Body of pancreas (tissue), 4 donors: ENCODE data around the gene UMPS. TPM values are rescaled to one million over a fixed set of nuclear protein-coding genes. Genes with fewer than 3 reads are reported as not detected.
"Not testable (repeated sequence)": the region's sequence is repeated elsewhere in the genome, so short reads cannot be mapped to it uniquely, and the experiment has no call there.

Source experiments
- ATAC-seq: fragments of 150-250 bp; one replicate; pipeline ENCODE4 v1.9.1; 2016
- DNase-seq, 4 donors: peaks; one replicate each; pipeline ENCODE4 v3.0.0-alpha.2; 2019
- H3K27ac ChIP-seq, 4 donors: fragments of 200-600 bp; sonication (generic); 1 replicate in 3 of 4; 2 replicates in 1 of 4; pipeline versions ENCODE4 v1.5.1 to v1.6.1; 2016 to 2019; ENCODE audit warnings: mild to moderate bottlenecking in 1 of 4, mixed read lengths in 1 of 4, moderate library complexity in 1 of 4
- H3K27me3 ChIP-seq, 2 donors: fragments of 200-600 bp; sonication (generic); one replicate each; pipeline ENCODE4 v1.6.0; 2016; ENCODE audit warnings: mild to moderate bottlenecking in 1 of 2
- H3K36me3 ChIP-seq, 2 donors: fragments of 200-600 bp; sonication (generic); replicated peaks in 1 of 2; 2 replicates each; pipeline ENCODE4 v1.5.1; 2016; ENCODE audit warnings: low read depth in 2 of 2; ENCODE audit not compliant: insufficient read depth in 1 of 2
- H3K4me1 ChIP-seq: fragments of 200-600 bp; sonication (generic); one replicate; pipeline ENCODE4 v1.6.0; 2016
- H3K4me3 ChIP-seq, 2 donors: fragments of 200-600 bp; sonication (generic); 1 replicate in 1 of 2; 2 replicates in 1 of 2; pipeline ENCODE4 v1.5.1; 2016 to 2019
- H3K9me3 ChIP-seq, 3 donors: fragments of 200-600 bp; sonication (generic); 1 replicate in 2 of 3; 2 replicates in 1 of 3; pipeline ENCODE4 v1.5.1; 2016
- CTCF ChIP-seq, 7 experiments: fragments of 450-650 bp in 4 of 7; fragments of 200-600 bp in 3 of 7; sonication (generic) in 3 of 7; IDR thresholded peaks; one replicate each; pipeline ENCODE4 v1.5.1; 2016 to 2019; ENCODE audit warnings: antibody characterized with exemption in 7 of 7
- POLR2A ChIP-seq, 3 donors: fragments of 450-650 bp; IDR thresholded peaks; one replicate each; pipeline ENCODE4 v1.6.1; 2016; ENCODE audit warnings: antibody characterized with exemption in 3 of 3, mild to moderate bottlenecking in 2 of 3
- WGBS, 2 donors: methylation state at CpG; one replicate each; pipeline ENCODE4 v1.1.5; 2017; 5-methylcytosine and 5-hydroxymethylcytosine counted together
- intact Hi-C: fragments of 100-400 bp; cut with DNase I; formaldehyde crosslinking; loops from one replicate; pipeline ENCODE4 v1.15.1; 2023
- total RNA-seq, 2 donors: library from RNA; depleted of rRNA; stranded (reverse); fragments of >200 nt; gene quantifications; one replicate each; pipeline ENCODE4 v1.1.0, GENCODE V29; 2016

Gene UMPS
- total RNA-seq, 2 donors from 2014 or later, result 6.5 to 12.5 TPM

GRCh38 chr3:124752051-124752450, 21.8 kb downstream of the UMPS start:
- DNase-seq (no peak), ATAC-seq (no peak)
- no peaks in the 10 kb centered on the region for H3K4me1 ChIP-seq
- no peaks in the 10 kb centered on the region for H3K9me3 ChIP-seq
- WGBS, 2 donors, result 67 to 78% methylated on average over 3 of the region's 3 CpGs
- no peak overlapping the region for H3K27ac ChIP-seq
- intact Hi-C loops, result no loop called here
- H3K4me3 ChIP-seq, result no peak overlapping the region
- H3K36me3 ChIP-seq, result no peaks in the 10 kb centered on the region
- H3K27me3 ChIP-seq, result no peaks in the 10 kb centered on the region
- TF ChIP-seq CTCF (IDR thresholded peaks at IDR 0.05), result no peak

- H3K4me3 ChIP-seq, H3K27ac ChIP-seq, H3K27me3 ChIP-seq, DNase-seq, H3K36me3 ChIP-seq, H3K9me3 ChIP-seq, ATAC-seq, intact Hi-C loops: not testable (repeated sequence)
- peaks cover 18% of the 10 kb centered on the region for H3K4me1 ChIP-seq
- WGBS, 2 donors, result 80 to 84% methylated on average over 6 to 7 of the region's 7 CpGs
Observed at GRCh38 chr3:124757926-124758325, 27.7 kb downstream of the UMPS start.

- no peak overlapping the region for H3K27ac ChIP-seq
- H3K9me3 ChIP-seq, result no peaks in the 10 kb centered on the region
- DNase-seq (no peak), ATAC-seq (no peak)
- intact Hi-C loops, result no loop called here
- no peak for TF ChIP-seq CTCF (IDR thresholded peaks at IDR 0.05)
- TF ChIP-seq POLR2A (IDR thresholded peaks at IDR 0.05), result no peak
- H3K27me3 ChIP-seq, result no peaks in the 10 kb centered on the region
- H3K4me3 ChIP-seq, result no peak overlapping the region
- no peaks in the 10 kb centered on the region for H3K36me3 ChIP-seq
- peaks cover 18% of the 10 kb centered on the region for H3K4me1 ChIP-seq
- 62 to 67% methylated on average over 5 of the region's 5 CpGs for WGBS, 2 donors
Observed at GRCh38 chr3:124758851-124759635, 28.8 kb downstream of the UMPS start.

GRCh38 chr3:124759666-124760401, 29.6 kb downstream of the UMPS start:
- H3K36me3 ChIP-seq, result no peaks in the 10 kb centered on the region
- no peaks in the 10 kb centered on the region for H3K27me3 ChIP-seq
- TF ChIP-seq CTCF (IDR thresholded peaks at IDR 0.05) (no peak), POLR2A (IDR thresholded peaks at IDR 0.05) (no peak)
- no peak overlapping the region for H3K27ac ChIP-seq
- intact Hi-C loops, result loop anchor here (5.0 kb wide), 1 partner anchor 142 kb away; no protein-coding TSS in a partner anchor
- H3K4me1 ChIP-seq, result peaks cover 18% of the 10 kb centered on the region
- 85 to 87% methylated on average over 11 to 14 of the region's 14 CpGs for WGBS, 2 donors
- ATAC-seq, result no peak
- H3K9me3 ChIP-seq, result no peaks in the 10 kb centered on the region
- DNase-seq, result no peak
- no peak overlapping the region for H3K4me3 ChIP-seq

GRCh38 chr3:124760601-124761000, 30.3 kb downstream of the UMPS start:
- TF ChIP-seq POLR2A (IDR thresholded peaks at IDR 0.05) (no peak), CTCF (IDR thresholded peaks at IDR 0.05) (no peak)
- Histone ChIP-seq H3K4me3 (no peak overlapping the region), H3K4me1 (peaks cover 18% of the 10 kb centered on the region), H3K36me3 (no peaks in the 10 kb centered on the region), H3K27me3 (no peaks in the 10 kb centered on the region), H3K27ac (no peak overlapping the region), H3K9me3 (no peaks in the 10 kb centered on the region)
- intact Hi-C loops, result loop anchor here (5.0 kb wide), 1 partner anchor 142 kb away; no protein-coding TSS in a partner anchor
- ATAC-seq (no peak), DNase-seq (peak in 2 of 4 donors; percentile 35 to 57)
- 38 to 40% methylated on average over 2 of the region's 2 CpGs for WGBS, 2 donors
